HG03103 (cell line): Measurements from ENCODE around the gene EEF1AKMT3.

ENCODE experiments used
- ATAC-seq: cut with Tn5 transposase; IDR thresholded peaks from one replicate; pipeline ENCODE4 v1.9.1; 2021; ENCODE audit warnings: low read depth; ENCODE audit not compliant: unreplicated experiment

The EEF1AKMT3 gene

GRCh38 chr12:57772429-57773322 is at the start of gene EEF1AKMT3:
Gene EEF1AKMT3, plus strand, starts transcription at chr12:57772614. Its CDS starts 111 bp downstream, at chr12:57772725.
- no peak for ATAC-seq

GRCh38 chr12:57722716-57723629 is 49.4 kb upstream of the EEF1AKMT3 start:
- ATAC-seq: no peak

- ATAC-seq: no peak
These were observed 48.8 kb upstream of the EEF1AKMT3 start for GRCh38 chr12:57723630-57723962.

GRCh38 chr12:57724003-57724935 is 48.1 kb upstream of the EEF1AKMT3 start:
- no peak for ATAC-seq

GRCh38 chr12:57724936-57725740 is 47.3 kb upstream of the EEF1AKMT3 start:
- ATAC-seq: no peak

- ATAC-seq: no peak
These were observed 46.6 kb upstream of the EEF1AKMT3 start for GRCh38 chr12:57725851-57726150.

- no peak for ATAC-seq
These were observed 46.1 kb upstream of the EEF1AKMT3 start for GRCh38 chr12:57726151-57726883.

GRCh38 chr12:57726884-57727757 is 45.3 kb upstream of the EEF1AKMT3 start:
- ATAC-seq: no peak

GRCh38 chr12:57727758-57728395 is 44.5 kb upstream of the EEF1AKMT3 start:
- no peak for ATAC-seq

- ATAC-seq: no peak
These were observed 43.0 kb upstream of the EEF1AKMT3 start for GRCh38 chr12:57729321-57729844.

- no peak for ATAC-seq
These were observed 41.9 kb upstream of the EEF1AKMT3 start for GRCh38 chr12:57730336-57731067.

- ATAC-seq: no peak
These were observed 40.9 kb upstream of the EEF1AKMT3 start for GRCh38 chr12:57731411-57732080.

- ATAC-seq: no peak
These were observed 40.1 kb upstream of the EEF1AKMT3 start for GRCh38 chr12:57732270-57732669.

GRCh38 chr12:57732726-57733593 is 39.5 kb upstream of the EEF1AKMT3 start:
- no peak for ATAC-seq

GRCh38 chr12:57733928-57734327 is 38.5 kb upstream of the EEF1AKMT3 start:
- ATAC-seq: no peak
